NT2/D1 (cell line): ENCODE measurements around the gene TNNT2.
A peak's percentile ranks its signal among the peaks of the same experiment; 100 is the strongest.

ENCODE experiments used
- DNase-seq: peaks from one replicate; pipeline ENCODE4 v3.0.0-alpha.2; 2011; ENCODE audit warnings: low read depth, low spot score
- H3K27me3 ChIP-seq: 2 replicates; pipeline ENCODE4 v1.6.0; 2011; ENCODE audit warnings: mild to moderate bottlenecking; ENCODE audit not compliant: insufficient read length, insufficient read depth
- H3K36me3 ChIP-seq: 2 replicates; pipeline ENCODE4 v1.6.1; 2011; ENCODE audit warnings: mild to moderate bottlenecking, low read length, mixed read lengths; ENCODE audit not compliant: insufficient read depth, insufficient read length
- H3K4me1 ChIP-seq: 2 replicates; pipeline ENCODE4 v1.5.1; 2011; ENCODE audit not compliant: insufficient read depth, insufficient read length
- H3K4me3 ChIP-seq: 2 replicates; pipeline ENCODE4 v1.5.1; 2011; ENCODE audit warnings: low read depth; ENCODE audit not compliant: insufficient read length
- H3K9ac ChIP-seq: 2 replicates; pipeline ENCODE4 v1.6.0; 2011; ENCODE audit warnings: low read depth; ENCODE audit not compliant: insufficient read length
- H3K9me3 ChIP-seq: 2 replicates; pipeline ENCODE4 v1.5.1; 2011; ENCODE audit warnings: mild to moderate bottlenecking, low read length; ENCODE audit not compliant: insufficient read depth
- SUZ12 ChIP-seq: IDR thresholded peaks from 2 replicates; pipeline ENCODE4 v1.6.1; 2011; ENCODE audit not compliant: insufficient read length, insufficient read depth; ENCODE audit errors: extremely low read depth
- YY1 ChIP-seq: IDR thresholded peaks from 2 replicates; pipeline ENCODE4 v1.6.1; 2011; ENCODE audit not compliant: insufficient read length, insufficient read depth
- ZNF274 ChIP-seq: IDR thresholded peaks from 2 replicates; pipeline ENCODE4 v1.6.1; 2011; ENCODE audit warnings: mild to moderate bottlenecking, low read depth, low read length

Gene TNNT2

GRCh38 chr1:201400852-201401230 is 23.4 kb upstream of the TNNT2 start:
- no peak for TF ChIP-seq SUZ12
- no peak for TF ChIP-seq YY1
- no peak for TF ChIP-seq ZNF274
- no peak overlapping the region for H3K4me3 ChIP-seq

GRCh38 chr1:201400212-201400851 is 22.9 kb upstream of the TNNT2 start:
- Histone ChIP-seq H3K9ac (peak overlapping the region; percentile 37), H3K4me3 (peak overlapping the region; percentile 62), H3K4me1 (peaks cover 24% of the 10 kb centered on the region)

More at GRCh38 chr1:201400852-201401230, 23.4 kb upstream of the TNNT2 start:
- Histone ChIP-seq H3K9ac (no peak overlapping the region), H3K4me1 (peaks cover 26% of the 10 kb centered on the region), H3K27me3 (peaks cover 53% of the 10 kb centered on the region), H3K9me3 (no peaks in the 10 kb centered on the region), H3K36me3 (no peaks in the 10 kb centered on the region)
- no peak for DNase-seq

GRCh38 chr1:201399352-201400126 is 22.1 kb upstream of the TNNT2 start:
- H3K9me3 ChIP-seq: no peaks in the 10 kb centered on the region
- peaks cover 53% of the 10 kb centered on the region for H3K27me3 ChIP-seq
- H3K4me1 ChIP-seq: peaks cover 23% of the 10 kb centered on the region
- H3K36me3 ChIP-seq: no peaks in the 10 kb centered on the region
- peak overlapping the region; percentile 85 for H3K9ac ChIP-seq
- TF ChIP-seq ZNF274: no peak
- TF ChIP-seq SUZ12: peak; percentile 46
- TF ChIP-seq YY1: no peak
- no peak for DNase-seq
- H3K4me3 ChIP-seq: peak overlapping the region; percentile 62

More at GRCh38 chr1:201400212-201400851, 22.9 kb upstream of the TNNT2 start:
- no peak for DNase-seq
- Histone ChIP-seq H3K9me3 (no peaks in the 10 kb centered on the region), H3K36me3 (no peaks in the 10 kb centered on the region), H3K27me3 (peaks cover 53% of the 10 kb centered on the region)
- TF ChIP-seq SUZ12 (no peak), YY1 (no peak), ZNF274 (no peak)

GRCh38 chr1:201399018-201399351 is 21.5 kb upstream of the TNNT2 start, which contains the start of gene LAD1:
LAD1 (minus strand) TSS chr1:201399324; CDS start chr1:201399306, 18 bp downstream.
- H3K36me3 ChIP-seq: no peaks in the 10 kb centered on the region
- no peaks in the 10 kb centered on the region for H3K9me3 ChIP-seq
- peaks cover 53% of the 10 kb centered on the region for H3K27me3 ChIP-seq
- peak within 1 kb of the TSS; percentile 62 for H3K4me3 ChIP-seq
- no peak for DNase-seq
- peak within 1 kb of the TSS; percentile 85 for H3K9ac ChIP-seq
- peaks cover 25% of the 10 kb centered on the region for H3K4me1 ChIP-seq
- no peak for TF ChIP-seq ZNF274
- TF ChIP-seq YY1: no peak
- TF ChIP-seq SUZ12: no peak

GRCh38 chr1:201397675-201398074 is 20.2 kb upstream of the TNNT2 start:
- Histone ChIP-seq H3K9me3 (no peaks in the 10 kb centered on the region), H3K27me3 (peaks cover 53% of the 10 kb centered on the region), H3K4me1 (peaks cover 25% of the 10 kb centered on the region), H3K4me3 (no peak overlapping the region), H3K36me3 (no peaks in the 10 kb centered on the region), H3K9ac (no peak overlapping the region)
- DNase-seq: no peak
- TF ChIP-seq ZNF274 (no peak), YY1 (no peak), SUZ12 (no peak)

- Histone ChIP-seq H3K27me3 (peaks cover 49% of the 10 kb centered on the region), H3K4me1 (peaks cover 25% of the 10 kb centered on the region), H3K9ac (no peak overlapping the region), H3K36me3 (no peaks in the 10 kb centered on the region), H3K9me3 (no peaks in the 10 kb centered on the region), H3K4me3 (no peak overlapping the region)
- no peak for DNase-seq
- no peak for TF ChIP-seq ZNF274
- TF ChIP-seq SUZ12: peak; percentile 8
Observed at GRCh38 chr1:201396861-201397464, 19.5 kb upstream of the TNNT2 start.

- Histone ChIP-seq H3K4me1 (peaks cover 25% of the 10 kb centered on the region), H3K9me3 (no peaks in the 10 kb centered on the region), H3K36me3 (no peaks in the 10 kb centered on the region), H3K9ac (no peak overlapping the region), H3K4me3 (no peak overlapping the region), H3K27me3 (peaks cover 39% of the 10 kb centered on the region)
- TF ChIP-seq YY1 (no peak), ZNF274 (no peak), SUZ12 (no peak)
- DNase-seq: no peak
Observed at GRCh38 chr1:201395936-201396335, 18.5 kb upstream of the TNNT2 start.
